ENCODE measurements around the gene ABHD2. TPM values are rescaled to one million over a fixed set of nuclear protein-coding genes. Genes with fewer than 3 reads are reported as not detected.
A peak's percentile ranks its signal among the peaks of the same experiment; 100 is the strongest.

The ABHD2 gene
- polyA plus RNA-seq, 1 donor = 18.5 TPM

DNA sequence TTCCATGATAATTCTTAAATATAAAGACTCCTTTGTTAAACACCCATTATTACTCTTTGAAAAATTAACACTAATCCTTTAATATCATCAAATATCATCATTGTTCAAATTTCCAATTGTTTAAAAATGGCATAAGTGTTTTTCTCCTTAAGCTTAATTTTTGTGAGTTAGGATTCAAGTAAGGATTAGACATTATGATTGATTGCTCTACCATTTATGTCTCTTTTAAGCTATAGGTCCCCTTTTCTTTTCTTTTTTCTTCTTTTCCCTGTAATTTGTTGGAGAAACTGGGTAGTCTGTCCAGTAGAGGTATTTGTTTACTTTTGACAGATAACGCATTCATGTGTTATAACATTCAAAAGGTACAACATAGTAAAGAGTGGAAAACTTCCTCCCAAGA lies 9.1 kb downstream of the ABHD2 start:
- DNase-seq (ENCODE audit: low read depth) = no peak

- no peak for DNase-seq (ENCODE audit: low read depth)
Observed at GRCh38 chr15:89098281-89098680, 10.0 kb downstream of the ABHD2 start.

GRCh38 chr15:89099968-89100367 lies 11.7 kb downstream of the ABHD2 start:
- DNase-seq (ENCODE audit: low read depth) = no peak

- DNase-seq (ENCODE audit: low read depth) = peak; percentile 48
Observed at GRCh38 chr15:89101302-89102193, 13.3 kb downstream of the ABHD2 start.

DNA sequence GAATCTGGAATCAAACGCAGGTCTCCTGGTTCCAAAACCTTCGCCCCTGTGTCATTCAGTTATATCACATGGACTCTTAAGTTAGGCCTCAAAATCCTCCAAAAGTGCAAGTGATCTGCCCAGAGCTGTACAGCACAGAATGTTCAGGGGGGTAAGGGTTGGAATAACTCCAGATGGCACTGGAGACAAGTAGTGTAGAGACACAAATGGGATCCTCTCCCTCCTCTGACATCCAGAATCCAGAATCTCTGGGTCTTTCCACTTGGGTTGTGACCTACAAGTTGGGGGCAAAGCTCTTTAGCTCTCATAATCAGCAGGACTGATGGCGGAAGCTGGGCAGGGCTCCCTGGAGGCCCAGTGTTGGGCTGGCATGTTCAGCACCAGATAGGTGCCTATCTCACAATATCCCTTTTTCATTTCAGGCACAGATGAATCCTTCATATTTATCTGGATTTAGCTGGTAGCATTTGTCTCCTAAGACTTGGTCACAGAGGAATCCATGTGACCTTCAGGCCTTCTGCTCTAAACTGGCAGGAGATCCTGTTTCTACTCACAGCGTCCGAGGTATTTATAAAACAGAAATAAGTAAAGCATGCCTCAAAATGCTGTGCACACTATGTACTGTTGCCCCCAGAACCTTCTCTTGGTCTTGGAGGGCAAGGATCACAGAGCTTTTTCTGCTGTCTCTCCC lies 15.4 kb downstream of the ABHD2 start:
- DNase-seq (ENCODE audit: low read depth) = no peak

DNA sequence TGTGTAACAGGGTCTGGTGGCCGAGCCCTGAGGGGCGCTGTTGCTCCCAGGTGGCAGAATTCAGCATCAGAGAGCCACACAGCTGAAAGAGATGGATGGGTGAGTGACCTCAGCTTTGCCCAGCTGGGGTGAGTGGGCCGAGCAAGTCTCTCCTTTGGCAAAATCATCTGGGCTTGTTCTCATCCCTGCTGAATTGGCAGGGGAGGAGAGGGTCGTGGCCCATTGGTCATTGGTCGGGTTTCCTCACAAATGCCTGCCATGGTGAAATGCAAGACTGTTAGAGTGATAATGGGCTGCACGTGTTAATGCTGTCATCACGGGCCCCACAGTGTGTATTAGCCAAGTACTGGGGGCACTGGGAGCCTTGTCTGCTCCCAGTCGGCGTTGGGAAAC lies 15.9 kb downstream of the ABHD2 start:
- no peak for DNase-seq (ENCODE audit: low read depth)

GRCh38 chr15:89105147-89105546 lies 16.9 kb downstream of the ABHD2 start:
- no peak for DNase-seq (ENCODE audit: low read depth)

GRCh38 chr15:89106200-89106599 lies 17.9 kb downstream of the ABHD2 start:
- no peak for DNase-seq (ENCODE audit: low read depth)

GRCh38 chr15:89107984-89108383 lies 19.7 kb downstream of the ABHD2 start:
- DNase-seq (ENCODE audit: low read depth) = no peak

- DNase-seq (ENCODE audit: low read depth) = no peak
Observed at GRCh38 chr15:89108835-89109234, 20.6 kb downstream of the ABHD2 start.

- DNase-seq (ENCODE audit: low read depth) = no peak
Observed at GRCh38 chr15:89109238-89109637, 21.0 kb downstream of the ABHD2 start.

GRCh38 chr15:89110060-89110459 lies 21.8 kb downstream of the ABHD2 start:
- no peak for DNase-seq (ENCODE audit: low read depth)

DNA sequence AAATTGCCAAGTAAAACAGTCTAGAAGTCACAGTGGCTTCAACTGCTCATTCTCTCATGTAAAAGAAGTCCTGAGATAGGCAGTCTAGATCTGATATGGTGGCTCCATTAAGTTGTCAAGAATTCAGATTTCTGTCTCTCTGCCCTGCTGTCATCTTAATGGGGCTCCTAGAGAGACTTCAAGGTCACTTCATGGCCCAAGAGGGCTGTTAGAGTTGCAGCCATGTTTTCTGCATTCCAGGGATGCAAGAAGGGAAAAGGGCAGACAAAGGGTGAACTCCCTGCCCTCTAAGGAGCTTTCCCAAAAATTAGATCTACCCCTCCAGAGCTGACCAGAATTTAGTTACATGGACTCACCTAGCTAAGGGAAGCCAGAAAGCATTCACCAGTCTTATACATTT lies 23.1 kb downstream of the ABHD2 start:
- no peak for DNase-seq (ENCODE audit: low read depth)

DNA sequence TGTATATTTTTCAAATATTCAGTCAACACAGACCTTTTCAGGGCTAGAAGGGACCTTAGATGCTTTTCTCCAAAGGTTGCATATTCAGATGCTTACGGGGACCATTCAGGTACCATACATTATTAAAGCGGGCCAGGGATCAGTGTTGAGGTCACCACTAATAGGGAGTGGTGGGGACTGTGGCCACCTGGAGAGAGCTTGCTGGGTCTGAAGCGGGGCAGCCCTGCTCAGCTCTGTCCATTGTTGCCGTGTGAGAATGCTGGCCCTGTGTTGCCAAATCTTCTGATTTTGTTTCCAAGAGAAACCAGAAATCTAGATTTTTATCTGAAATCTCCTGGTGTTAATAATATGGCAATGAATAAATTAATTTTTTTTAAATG lies 23.7 kb downstream of the ABHD2 start:
- no peak for DNase-seq (ENCODE audit: low read depth)

DNA sequence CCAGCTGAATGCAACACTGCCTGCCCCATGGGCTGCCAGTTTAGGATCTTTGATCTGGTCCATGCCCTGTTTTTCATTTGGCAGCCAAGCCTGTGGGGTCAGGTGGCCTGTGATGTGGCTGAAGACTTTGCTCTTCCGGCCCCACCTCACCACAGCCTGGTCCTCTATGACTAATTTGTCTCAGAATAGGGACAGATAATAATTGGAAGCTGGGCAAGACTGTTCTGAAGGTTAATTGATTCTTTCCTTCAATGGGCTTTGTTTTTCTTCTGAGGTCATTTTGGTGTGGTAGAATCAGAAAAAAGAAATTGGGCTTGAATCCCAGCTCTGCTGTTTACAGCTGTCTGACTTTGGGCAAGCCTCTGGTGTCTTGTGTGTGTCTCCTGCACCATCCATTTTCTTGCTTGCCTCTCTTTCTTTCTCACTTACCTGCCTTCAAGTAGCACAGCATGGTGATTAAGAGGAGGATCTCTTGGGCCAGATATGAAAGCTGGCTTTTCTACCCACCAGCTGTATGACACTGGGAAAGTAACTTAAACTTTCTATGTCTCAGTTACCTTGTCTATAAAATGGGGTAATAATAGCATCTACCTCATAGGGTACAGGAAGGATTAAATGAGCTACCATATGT lies 24.2 kb downstream of the ABHD2 start:
- DNase-seq (ENCODE audit: low read depth) = no peak

DNA sequence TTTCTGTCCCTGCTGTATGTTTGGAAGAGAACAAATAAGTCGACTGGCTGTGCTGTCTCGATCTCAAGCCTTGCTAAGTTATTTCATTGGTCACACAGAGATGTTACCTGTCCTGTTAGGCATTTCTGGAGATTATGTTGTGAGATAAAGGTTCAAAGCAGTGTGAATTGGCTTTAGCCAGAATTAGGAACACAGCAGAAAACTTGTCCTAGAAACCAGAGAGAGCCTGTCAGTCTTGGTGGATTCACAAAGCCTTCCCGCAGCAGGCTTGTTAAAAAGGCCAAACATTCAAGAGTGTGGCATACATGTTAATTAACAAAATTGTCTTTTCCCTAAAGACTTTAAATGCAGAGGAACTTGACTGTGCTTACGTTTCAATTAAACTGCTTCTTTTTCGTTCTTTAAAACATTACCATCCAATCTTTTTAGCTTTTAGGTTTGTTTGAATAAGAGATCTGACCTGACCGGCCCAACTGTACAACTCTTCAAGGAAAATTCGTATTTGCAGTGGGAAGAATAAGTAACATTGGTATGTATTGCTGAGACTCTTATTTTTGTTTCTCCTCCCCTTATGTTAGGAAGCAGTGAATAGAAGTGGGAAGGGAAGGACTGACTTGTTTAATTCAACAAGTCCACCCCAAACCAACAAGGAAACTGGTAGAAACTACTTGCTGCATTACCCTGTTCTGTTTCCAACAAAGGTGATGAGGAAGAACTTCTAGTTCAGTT lies 25.2 kb downstream of the ABHD2 start:
- DNase-seq (ENCODE audit: low read depth) = no peak

DNA sequence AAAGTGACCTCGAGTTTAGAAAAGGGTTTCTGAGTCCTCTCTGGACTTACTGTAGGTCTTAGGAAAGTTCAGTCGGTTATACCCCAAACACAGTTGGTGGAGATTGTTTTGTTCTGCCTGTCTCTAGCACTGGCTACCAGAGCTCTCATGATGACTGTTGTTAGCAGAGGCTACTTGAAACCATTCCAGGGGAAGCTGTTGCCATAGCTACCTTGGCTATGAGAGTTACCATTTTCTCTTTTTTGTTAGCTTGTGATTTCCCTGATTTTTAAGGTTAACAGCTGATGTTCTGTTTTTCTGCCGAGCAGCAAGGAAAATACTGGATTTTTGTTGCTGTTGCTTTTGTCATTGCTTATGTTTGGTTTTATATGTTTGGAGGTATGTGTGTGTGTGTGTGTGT lies 26.7 kb downstream of the ABHD2 start:
- no peak for DNase-seq (ENCODE audit: low read depth)

GRCh38 chr15:89115547-89115946 lies 27.3 kb downstream of the ABHD2 start:
- no peak for DNase-seq (ENCODE audit: low read depth)

DNA sequence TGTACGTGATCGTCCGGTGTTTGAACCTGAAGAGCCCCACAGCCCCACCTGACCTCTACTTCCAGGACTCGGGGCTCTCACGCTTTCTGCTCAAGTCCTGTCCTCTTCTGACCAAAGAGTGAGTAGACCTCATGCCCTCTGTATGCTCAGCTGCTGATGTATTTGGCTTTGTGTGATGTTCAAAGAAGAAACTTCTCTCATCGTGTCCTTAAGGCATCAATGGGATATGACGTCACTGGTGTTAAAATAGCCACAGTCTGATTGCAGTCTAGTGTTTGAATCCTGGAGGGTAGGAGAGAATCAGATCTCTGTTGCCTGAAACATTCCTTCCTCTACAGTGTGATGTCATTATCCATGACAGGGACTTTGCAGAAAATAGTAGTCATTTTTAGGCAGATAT lies 28.1 kb downstream of the ABHD2 start:
- DNase-seq (ENCODE audit: low read depth) = no peak

DNA sequence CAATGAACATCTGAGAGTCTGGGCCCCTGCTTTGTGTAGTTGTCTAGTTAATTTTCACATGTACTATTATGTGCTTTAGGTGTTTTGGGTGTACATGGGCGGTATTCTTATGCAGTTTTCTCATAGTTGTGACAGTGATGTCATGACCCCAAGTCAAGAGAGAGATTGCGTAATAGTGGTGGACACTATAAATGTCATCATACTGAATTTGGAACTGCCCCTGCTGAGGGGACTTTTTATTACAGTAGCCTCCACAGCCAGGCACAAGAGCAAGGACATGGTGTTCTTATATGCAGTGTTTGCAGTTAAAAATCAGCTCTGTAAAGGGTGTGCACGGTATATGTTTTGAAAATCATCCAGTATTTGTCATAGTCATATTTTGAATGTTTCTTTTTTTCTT lies 29.5 kb downstream of the ABHD2 start:
- DNase-seq (ENCODE audit: low read depth) = no peak

DNA sequence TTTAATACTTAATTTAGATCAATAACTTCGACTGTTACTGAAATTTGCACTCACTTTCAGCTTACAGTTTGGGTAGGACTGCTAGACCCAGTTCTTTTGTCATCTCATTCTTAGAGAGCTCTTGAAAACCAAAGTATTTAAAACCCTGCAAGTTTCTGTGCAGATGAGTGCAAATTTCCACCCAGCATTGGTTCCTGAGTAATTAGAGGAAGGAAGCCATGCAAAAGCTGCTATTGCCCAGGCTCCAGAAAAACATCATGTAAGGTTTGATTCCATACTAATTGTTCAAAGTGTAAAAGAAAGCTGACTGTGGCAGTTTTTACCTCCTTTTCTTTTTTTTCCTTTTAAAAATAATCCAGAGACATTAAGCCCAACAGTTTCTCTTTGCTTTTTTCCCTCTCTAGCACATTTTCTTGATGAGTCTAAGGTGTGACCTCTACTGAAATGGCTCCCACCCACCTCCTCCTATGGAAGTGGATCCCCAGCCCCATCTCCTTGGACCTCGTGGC lies 30.3 kb downstream of the ABHD2 start:
- DNase-seq (ENCODE audit: low read depth) = no peak

All from forelimb muscle (tissue), 1 donor.